Measurements from ENCODE around the gene LRP5.

Gene LRP5

DNA sequence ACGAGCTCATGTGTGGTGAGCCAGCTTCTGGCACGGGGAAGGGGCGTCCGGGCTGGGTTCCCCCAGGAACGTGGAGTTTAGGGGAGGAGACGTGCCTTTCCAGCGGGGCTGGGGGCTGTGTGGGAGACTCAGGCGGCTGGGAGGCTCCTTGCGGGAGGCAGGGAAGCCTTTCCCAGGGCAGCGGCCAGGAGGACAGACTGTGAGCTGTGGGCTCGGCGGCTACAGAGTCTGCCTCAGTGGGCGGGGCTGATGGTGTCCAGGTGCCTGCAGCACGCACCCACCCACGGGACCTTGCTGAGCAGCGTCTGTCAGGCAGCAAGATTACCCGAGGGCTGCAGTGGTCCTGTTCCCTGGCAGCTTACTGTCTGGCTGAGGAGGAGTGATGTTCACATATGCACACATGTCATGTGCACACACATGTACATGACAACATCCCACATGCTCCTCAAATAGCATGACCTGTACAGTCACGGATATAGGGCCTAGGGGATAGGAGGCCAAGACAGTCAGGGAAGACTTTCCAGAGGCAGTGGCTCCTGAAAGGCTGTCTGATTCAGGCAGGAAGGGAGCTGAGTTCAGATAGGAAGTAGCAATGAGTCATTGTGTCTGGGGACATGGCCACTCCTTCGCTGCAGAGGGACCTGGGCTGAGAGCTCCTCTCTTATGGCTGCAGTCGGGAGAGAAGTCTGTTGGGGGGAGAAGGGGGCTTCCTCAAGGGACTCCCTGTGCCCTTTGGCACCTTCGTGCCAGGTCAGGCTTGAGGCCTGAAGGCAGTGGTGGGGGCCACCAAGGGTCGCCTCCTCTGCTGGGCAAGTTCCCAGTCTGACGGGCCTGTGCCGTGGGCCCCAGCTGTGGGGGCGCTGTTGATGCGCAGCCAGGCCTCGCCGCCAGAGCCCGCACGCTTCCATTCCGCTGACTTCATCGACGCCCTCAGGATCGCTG is 124.9 kb downstream of the LRP5 start:
- Histone ChIP-seq H2AK5ac (ENCODE audit: low read length, severe bottlenecking) (peak overlapping the region; percentile 97), H3K4me2 (ENCODE audit: low read length, poor library complexity, severe bottlenecking) (no peak overlapping the region), H3K9ac (ENCODE audit: low read length) (peak overlapping the region; percentile 80), H3K4me3 (ENCODE audit: insufficient read depth in 1 of 2, low read depth in 1 of 2, low read length in 2 of 2) (peak overlapping the region; percentile 4 to 9), H3K23ac (ENCODE audit: low read length in 2 of 2) (no peak overlapping the region), H3K27me3 (ENCODE audit: control insufficient read depth in 1 of 2, insufficient read depth in 1 of 2, low read length in 2 of 2) (no peaks in the 10 kb centered on the region), H3K4ac (ENCODE audit: low read depth in 1 of 2, low read length in 2 of 2) (peak overlapping the region; percentile 80 to 85), H3K9me3 (ENCODE audit: control insufficient read depth, low read length) (no peaks in the 10 kb centered on the region), H2BK5ac (ENCODE audit: low read depth, low read length, poor library complexity, severe bottlenecking) (no peak overlapping the region), H2BK15ac (ENCODE audit: low read depth, poor library complexity, severe bottlenecking) (peak overlapping the region; percentile 88), H2BK12ac (ENCODE audit: low read length in 2 of 2) (peak overlapping the region; percentile 14 to 99), H4K91ac (ENCODE audit: low read length) (peak overlapping the region; percentile 95), H3K27ac (ENCODE audit: low read length, poor library complexity, severe bottlenecking) (peak overlapping the region; percentile 1), H3K14ac (ENCODE audit: low read length in 2 of 2) (peak overlapping the region in 1 of 2 experiments; percentile 84), H3K79me1 (replicated peaks; ENCODE audit: low read length, poor library complexity, severe bottlenecking) (peaks cover 5% of the 10 kb centered on the region), H3K18ac (ENCODE audit: low read depth in 1 of 2, low read length in 2 of 2) (peak overlapping the region; percentile 85 to 94), H4K8ac (ENCODE audit: low read length) (peak overlapping the region; percentile 96), H2AFZ (ENCODE audit: low read depth, low read length) (peak overlapping the region; percentile 1), H3K4me1 (ENCODE audit: control insufficient read depth, insufficient read depth, low read depth, low read length) (peaks cover 60% of the 10 kb centered on the region), H2BK120ac (ENCODE audit: low read depth, low read length) (peak overlapping the region; percentile 45), H3K36me3 (ENCODE audit: control insufficient read depth in 1 of 2, insufficient read depth in 2 of 2, low read depth in 1 of 2, low read length in 2 of 2) (peaks cover 10 to 58% of the 10 kb centered on the region in 2 experiments)
- WGBS: 67% methylated on average over 34 of the region's 34 CpGs
- DNase-seq: peak; percentile 89

DNA sequence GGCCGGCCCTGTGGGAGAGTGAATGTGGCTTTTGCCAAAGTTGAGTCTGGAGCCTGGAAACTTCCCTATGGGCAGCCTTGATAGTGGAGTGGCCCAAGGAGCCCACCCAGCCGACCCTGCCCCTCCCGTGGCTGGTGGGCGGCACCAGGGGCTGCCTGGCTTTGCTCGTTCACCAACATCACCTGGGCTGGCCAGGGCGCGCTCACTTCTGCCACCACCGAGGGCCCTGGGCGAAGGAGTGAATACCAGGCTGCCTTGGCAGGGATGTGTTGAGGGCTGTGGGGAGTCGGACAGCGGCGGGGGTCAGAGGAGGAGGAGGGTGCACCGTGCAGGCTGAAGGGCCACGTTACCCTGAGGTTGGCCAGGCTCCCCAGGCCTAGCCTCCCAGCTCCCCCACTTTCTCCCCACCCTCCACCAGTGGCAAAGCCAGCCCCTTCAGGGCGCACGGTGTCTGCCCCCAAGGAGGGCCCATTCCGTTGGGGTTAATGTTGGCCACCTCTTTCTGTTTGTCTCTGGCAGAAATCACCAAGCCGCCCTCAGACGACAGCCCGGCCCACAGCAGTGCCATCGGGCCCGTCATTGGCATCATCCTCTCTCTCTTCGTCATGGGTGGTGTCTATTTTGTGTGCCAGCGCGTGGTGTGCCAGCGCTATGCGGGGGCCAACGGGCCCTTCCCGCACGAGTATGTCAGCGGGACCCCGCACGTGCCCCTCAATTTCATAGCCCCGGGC is 125.7 kb downstream of the LRP5 start:
- peak overlapping the region; percentile 23 to 73 for H2BK12ac ChIP-seq (ENCODE audit: low read length in 2 of 2)
- H2BK15ac ChIP-seq (ENCODE audit: low read depth, poor library complexity, severe bottlenecking): peak overlapping the region; percentile 88
- H3K23ac ChIP-seq (ENCODE audit: low read length in 2 of 2): no peak overlapping the region
- H3K9me3 ChIP-seq (ENCODE audit: control insufficient read depth, low read length): no peaks in the 10 kb centered on the region
- peak overlapping the region; percentile 80 for H3K9ac ChIP-seq (ENCODE audit: low read length)
- H3K18ac ChIP-seq (ENCODE audit: low read depth in 1 of 2, low read length in 2 of 2): peak overlapping the region; percentile 85 to 91
- peak overlapping the region; percentile 95 for H4K91ac ChIP-seq (ENCODE audit: low read length)
- H3K4me1 ChIP-seq (ENCODE audit: control insufficient read depth, insufficient read depth, low read depth, low read length): peaks cover 61% of the 10 kb centered on the region
- H2BK5ac ChIP-seq (ENCODE audit: low read depth, low read length, poor library complexity, severe bottlenecking): peak overlapping the region; percentile 11
- no peak overlapping the region for H3K4me2 ChIP-seq (ENCODE audit: low read length, poor library complexity, severe bottlenecking)
- peak overlapping the region; percentile 88 for H3K27ac ChIP-seq (ENCODE audit: low read length, poor library complexity, severe bottlenecking)
- no peak overlapping the region for H3K14ac ChIP-seq (ENCODE audit: low read length in 2 of 2)
- WGBS: 98% methylated on average over 33 of the region's 34 CpGs
- no peak for DNase-seq
- peaks cover 10 to 54% of the 10 kb centered on the region in 2 experiments for H3K36me3 ChIP-seq (ENCODE audit: control insufficient read depth in 1 of 2, insufficient read depth in 2 of 2, low read depth in 1 of 2, low read length in 2 of 2)
- H2AK5ac ChIP-seq (ENCODE audit: low read length, severe bottlenecking): peak overlapping the region; percentile 97
- peak overlapping the region; percentile 80 to 85 for H3K4ac ChIP-seq (ENCODE audit: low read depth in 1 of 2, low read length in 2 of 2)
- H2BK120ac ChIP-seq (ENCODE audit: low read depth, low read length): peak overlapping the region; percentile 29
- H2AFZ ChIP-seq (ENCODE audit: low read depth, low read length): no peak overlapping the region
- peak overlapping the region in 1 of 2 experiments; percentile 29 for H3K4me3 ChIP-seq (ENCODE audit: insufficient read depth in 1 of 2, low read depth in 1 of 2, low read length in 2 of 2)
- peak overlapping the region; percentile 96 for H4K8ac ChIP-seq (ENCODE audit: low read length)
- peaks cover 5% of the 10 kb centered on the region for H3K79me1 ChIP-seq (replicated peaks; ENCODE audit: low read length, poor library complexity, severe bottlenecking)
- no peaks in the 10 kb centered on the region for H3K27me3 ChIP-seq (ENCODE audit: control insufficient read depth in 1 of 2, insufficient read depth in 1 of 2, low read length in 2 of 2)

DNA sequence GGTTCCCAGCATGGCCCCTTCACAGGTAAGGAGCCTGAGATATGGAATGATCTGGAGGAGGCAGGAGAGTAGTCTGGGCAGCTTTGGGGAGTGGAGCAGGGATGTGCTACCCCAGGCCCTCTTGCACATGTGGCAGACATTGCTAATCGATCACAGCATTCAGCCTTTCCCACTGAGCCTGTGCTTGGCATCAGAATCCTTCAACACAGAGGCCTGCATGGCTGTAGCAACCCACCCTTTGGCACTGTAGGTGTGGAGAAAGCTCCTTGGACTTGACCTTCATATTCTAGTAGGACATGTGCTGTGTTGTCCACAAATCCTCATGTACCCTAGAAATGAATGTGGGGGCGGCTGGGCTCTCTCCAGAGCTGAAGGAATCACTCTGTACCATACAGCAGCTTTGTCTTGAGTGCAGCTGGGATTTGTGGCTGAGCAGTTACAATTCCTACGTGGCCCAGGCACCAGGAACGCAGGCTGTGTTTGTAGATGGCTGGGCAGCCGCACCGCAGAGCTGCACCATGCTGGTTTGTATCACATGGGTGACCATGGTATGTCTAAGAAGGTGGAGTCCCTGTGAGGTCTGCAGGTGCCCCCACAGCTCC is 126.4 kb downstream of the LRP5 start:
- Histone ChIP-seq H3K4ac (ENCODE audit: low read depth in 1 of 2, low read length in 2 of 2) (peak overlapping the region in 1 of 2 experiments; percentile 66), H2AFZ (ENCODE audit: low read depth, low read length) (no peak overlapping the region)
- WGBS: 85% methylated on average over 5 of the region's 6 CpGs

More for the DNA sequence above, 126.4 kb downstream of the LRP5 start:
- Histone ChIP-seq H2BK12ac (ENCODE audit: low read length in 2 of 2) (peak overlapping the region in 1 of 2 experiments; percentile 60), H2AK5ac (ENCODE audit: low read length, severe bottlenecking) (peak overlapping the region; percentile 97), H2BK120ac (ENCODE audit: low read depth, low read length) (no peak overlapping the region), H2BK15ac (ENCODE audit: low read depth, poor library complexity, severe bottlenecking) (peak overlapping the region; percentile 67), H3K18ac (ENCODE audit: low read depth in 1 of 2, low read length in 2 of 2) (no peak overlapping the region), H3K4me1 (ENCODE audit: control insufficient read depth, insufficient read depth, low read depth, low read length) (peaks cover 59% of the 10 kb centered on the region), H4K91ac (ENCODE audit: low read length) (peak overlapping the region; percentile 31), H3K14ac (ENCODE audit: low read length in 2 of 2) (no peak overlapping the region), H3K23ac (ENCODE audit: low read length in 2 of 2) (no peak overlapping the region), H3K79me1 (replicated peaks; ENCODE audit: low read length, poor library complexity, severe bottlenecking) (peaks cover 3% of the 10 kb centered on the region), H2BK5ac (ENCODE audit: low read depth, low read length, poor library complexity, severe bottlenecking) (peak overlapping the region; percentile 69), H3K27me3 (ENCODE audit: control insufficient read depth in 1 of 2, insufficient read depth in 1 of 2, low read length in 2 of 2) (no peaks in the 10 kb centered on the region), H4K8ac (ENCODE audit: low read length) (peak overlapping the region; percentile 74), H3K9me3 (ENCODE audit: control insufficient read depth, low read length) (no peaks in the 10 kb centered on the region), H3K36me3 (ENCODE audit: control insufficient read depth in 1 of 2, insufficient read depth in 2 of 2, low read depth in 1 of 2, low read length in 2 of 2) (peaks cover 10 to 47% of the 10 kb centered on the region in 2 experiments), H3K9ac (ENCODE audit: low read length) (no peak overlapping the region), H3K4me3 (ENCODE audit: insufficient read depth in 1 of 2, low read depth in 1 of 2, low read length in 2 of 2) (no peak overlapping the region), H3K27ac (ENCODE audit: low read length, poor library complexity, severe bottlenecking) (peak overlapping the region; percentile 88), H3K4me2 (ENCODE audit: low read length, poor library complexity, severe bottlenecking) (no peak overlapping the region)
- DNase-seq: no peak
